Activated T-helper 1 cell treated with anti-CD3 and anti-CD28 coated beads, Interleukin-12 subunit alpha, Interleukin-12 subunit beta, Interleukin-2, Interleukin-4 antibody, amounts not matched to agents 30 ng/mL and 10 ng/mL and 1 ng/mL, durations not matched to agents 14 hours and 24 hours and 36 hours (primary cell): ENCODE measurements around the gene SMR3A. TPM values are rescaled to one million over a fixed set of nuclear protein-coding genes. Genes with fewer than 3 reads are reported as not detected.

Experiments used
- DNase-seq: peaks from one replicate; pipeline ENCODE4 v3.0.0; 2021; ENCODE audit warnings: low spot score
- H3K27ac Mint-ChIP-seq: one replicate; pipeline ENCODE4 v1.8.0; 2021; ENCODE audit warnings: mild to moderate bottlenecking, mixed read lengths
- H3K27me3 Mint-ChIP-seq: one replicate; pipeline ENCODE4 v1.8.0; 2022; ENCODE audit warnings: mild to moderate bottlenecking, moderate library complexity, mixed read lengths; ENCODE audit not compliant: insufficient read depth
- H3K36me3 Mint-ChIP-seq: one replicate; pipeline ENCODE4 v1.8.0; 2021; ENCODE audit warnings: low read depth, mixed read lengths
- H3K4me1 Mint-ChIP-seq: one replicate; pipeline ENCODE4 v1.8.0; 2021; ENCODE audit warnings: low read depth, mixed read lengths
- H3K4me3 Mint-ChIP-seq: one replicate; pipeline ENCODE4 v1.8.0; 2021; ENCODE audit warnings: mild to moderate bottlenecking, moderate library complexity, mixed read lengths
- H3K9me3 Mint-ChIP-seq: one replicate; pipeline ENCODE4 v1.8.0; 2021; ENCODE audit warnings: mixed read lengths
- intact Hi-C: fragments of 100-400 bp; cut with micrococcal nuclease; formaldehyde crosslinking; loops from one replicate; pipeline ENCODE4 v1.15.1; 2024
- total RNA-seq: library from RNA; stranded (reverse); gene quantifications from 2 replicates; pipeline ENCODE4 v1.2.3, GENCODE V29; 2022

SMR3A gene
- total RNA-seq: not detected in 2 replicates

DNA sequence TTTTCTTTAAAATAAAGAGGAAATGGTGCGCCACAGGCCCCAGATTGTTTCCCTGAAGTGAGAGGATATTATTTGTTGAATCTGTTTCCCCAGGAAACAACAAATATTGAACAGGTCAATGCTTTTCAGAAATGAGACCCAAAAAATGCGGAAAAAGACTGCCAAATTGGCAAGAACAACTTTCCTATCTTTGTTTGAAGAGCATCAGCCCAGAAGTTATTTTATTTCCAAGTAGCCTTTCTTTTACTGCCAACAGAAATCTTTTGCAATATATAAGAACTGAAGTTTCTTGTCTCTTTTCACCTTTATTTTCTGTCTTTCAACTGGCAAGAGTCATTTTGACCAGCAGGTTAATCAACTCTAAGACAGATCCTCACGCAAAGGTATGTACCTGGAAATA lies at the start of gene SMR3A:
SMR3A (plus strand) TSS at position 301 of the 400 bp plus-strand sequence. CDS start 1,356 bp downstream, outside the sequence.
- H3K4me1 Mint-ChIP-seq: no peaks in the 10 kb centered on the region
- no peak within 1 kb of the TSS for H3K4me3 Mint-ChIP-seq
- no peak within 1 kb of the TSS for H3K27ac Mint-ChIP-seq
- no peaks in the 10 kb centered on the region for H3K9me3 Mint-ChIP-seq
- intact Hi-C loops: no loop called here
- no peaks in the 10 kb centered on the region for H3K27me3 Mint-ChIP-seq
- no peaks in the 10 kb centered on the region for H3K36me3 Mint-ChIP-seq
- no peak for DNase-seq

DNA sequence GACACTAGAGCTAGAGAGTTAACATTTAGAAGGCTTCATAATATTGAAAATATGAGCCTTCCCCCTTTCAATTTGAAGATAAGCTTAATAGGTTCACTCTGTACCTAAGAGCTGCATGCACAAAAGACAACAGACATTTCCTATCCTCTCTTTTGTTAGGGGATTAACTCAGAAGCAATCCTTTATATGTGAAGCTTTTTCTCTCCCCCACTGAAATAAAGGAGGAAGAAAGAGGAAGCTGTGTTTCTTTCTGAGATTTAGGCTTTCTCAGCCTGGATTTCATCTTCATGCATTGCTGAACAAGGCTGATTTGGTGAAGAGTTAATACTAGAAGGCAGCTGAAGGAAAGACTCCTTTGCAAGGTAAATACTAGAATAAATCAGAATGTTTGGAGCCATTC lies 46.8 kb upstream of the SMR3A start:
- no peaks in the 10 kb centered on the region for H3K27me3 Mint-ChIP-seq
- no peaks in the 10 kb centered on the region for H3K36me3 Mint-ChIP-seq
- intact Hi-C loops: no loop called here
- no peaks in the 10 kb centered on the region for H3K9me3 Mint-ChIP-seq
- H3K4me1 Mint-ChIP-seq: no peaks in the 10 kb centered on the region
- H3K4me3 Mint-ChIP-seq: no peak overlapping the region
- H3K27ac Mint-ChIP-seq: no peak overlapping the region
- no peak for DNase-seq

DNA sequence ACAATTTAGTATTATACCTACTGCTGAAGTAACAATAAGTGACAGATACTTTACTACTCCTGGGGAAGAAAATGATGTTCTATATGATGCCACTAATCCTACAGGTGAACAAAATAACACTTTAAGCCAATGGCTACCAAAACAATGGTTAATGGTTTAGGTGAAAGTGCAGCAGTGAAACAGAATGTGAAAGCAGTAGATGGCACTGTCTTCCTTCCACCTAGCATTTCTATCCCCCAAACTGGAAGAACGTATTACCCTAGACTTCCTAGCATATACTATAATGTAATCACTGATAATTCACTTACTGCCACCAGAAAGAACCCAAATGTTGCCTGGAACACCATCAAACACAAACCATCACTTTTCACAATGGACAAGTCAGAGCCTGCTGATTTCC lies 44.6 kb upstream of the SMR3A start:
- Mint-ChIP-seq H3K27me3 (no peaks in the 10 kb centered on the region), H3K9me3 (no peaks in the 10 kb centered on the region), H3K4me3 (no peak overlapping the region), H3K27ac (no peak overlapping the region), H3K4me1 (no peaks in the 10 kb centered on the region), H3K36me3 (no peaks in the 10 kb centered on the region)
- no peak for DNase-seq
- intact Hi-C loops: no loop called here

DNA sequence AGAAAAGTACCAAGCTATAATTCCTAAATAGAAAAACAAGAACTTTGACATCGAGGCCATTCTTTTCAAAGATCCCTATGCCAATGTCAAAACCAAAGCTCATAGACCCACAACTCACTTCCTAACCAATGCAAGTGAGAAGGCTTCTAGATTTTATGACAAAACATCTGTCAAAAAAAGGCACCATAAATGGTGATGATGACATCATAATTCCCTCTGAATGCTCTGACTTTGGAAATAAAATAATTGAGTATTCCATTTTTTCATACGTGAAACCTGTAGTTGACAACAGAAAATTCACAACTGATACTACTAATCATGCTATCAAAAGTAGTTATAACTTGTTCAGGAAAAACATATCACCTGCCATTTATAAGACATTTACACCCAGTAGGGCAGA lies 34.5 kb upstream of the SMR3A start:
- Mint-ChIP-seq H3K4me1 (no peaks in the 10 kb centered on the region), H3K9me3 (no peaks in the 10 kb centered on the region), H3K27ac (no peak overlapping the region), H3K36me3 (no peaks in the 10 kb centered on the region), H3K27me3 (no peaks in the 10 kb centered on the region), H3K4me3 (no peak overlapping the region)
- DNase-seq: no peak
- intact Hi-C loops: no loop called here

DNA sequence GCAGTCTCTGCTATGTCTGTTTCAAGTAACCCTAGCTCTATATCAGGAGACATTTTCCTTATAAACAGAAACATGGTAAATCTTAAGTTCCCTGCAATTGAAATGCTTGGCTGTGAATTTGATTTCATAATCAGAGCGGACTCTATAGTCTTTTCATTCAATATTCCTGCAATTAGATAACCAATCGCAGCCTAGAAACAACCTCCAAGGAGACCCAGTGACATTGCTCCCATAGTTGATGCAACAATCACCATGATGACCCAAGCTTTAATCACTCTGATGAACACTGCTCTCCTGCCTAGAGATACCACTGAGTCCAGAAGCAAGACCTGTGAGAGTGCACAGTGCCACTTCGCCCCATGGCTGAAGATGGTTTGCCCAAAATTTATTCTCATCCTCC lies 25.9 kb upstream of the SMR3A start, which contains the start of gene CABS1:
CABS1 (plus strand) TSS at position 301 of the 400 bp plus-strand sequence; CDS start at position 360, 59 bp downstream.
- Mint-ChIP-seq H3K27me3 (no peaks in the 10 kb centered on the region), H3K4me1 (no peaks in the 10 kb centered on the region), H3K27ac (no peak within 1 kb of the TSS), H3K36me3 (no peaks in the 10 kb centered on the region), H3K9me3 (no peaks in the 10 kb centered on the region), H3K4me3 (no peak within 1 kb of the TSS)
- intact Hi-C loops: no loop called here
- DNase-seq: no peak

DNA sequence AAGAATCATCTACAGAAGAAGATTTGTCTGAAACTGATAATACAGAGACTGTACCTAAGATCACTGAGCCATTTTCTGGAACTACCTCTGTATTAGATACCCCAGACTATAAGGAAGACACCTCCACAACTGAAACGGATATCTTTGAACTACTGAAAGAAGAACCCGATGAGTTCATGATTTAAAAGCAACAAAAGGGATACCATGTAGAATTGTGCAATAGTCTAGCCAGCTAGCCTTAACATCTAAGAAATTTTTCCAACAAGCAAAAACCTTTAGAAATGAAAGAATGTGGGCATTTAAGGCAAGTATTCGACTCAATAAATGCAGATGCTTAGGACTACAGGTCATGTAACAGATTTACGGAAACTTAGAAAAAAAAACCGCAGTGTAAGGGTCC lies 24.5 kb upstream of the SMR3A start:
- Mint-ChIP-seq H3K4me3 (no peak overlapping the region), H3K27ac (no peak overlapping the region), H3K9me3 (no peaks in the 10 kb centered on the region), H3K36me3 (no peaks in the 10 kb centered on the region), H3K27me3 (no peaks in the 10 kb centered on the region), H3K4me1 (no peaks in the 10 kb centered on the region)
- DNase-seq: no peak
- intact Hi-C loops: no loop called here

DNA sequence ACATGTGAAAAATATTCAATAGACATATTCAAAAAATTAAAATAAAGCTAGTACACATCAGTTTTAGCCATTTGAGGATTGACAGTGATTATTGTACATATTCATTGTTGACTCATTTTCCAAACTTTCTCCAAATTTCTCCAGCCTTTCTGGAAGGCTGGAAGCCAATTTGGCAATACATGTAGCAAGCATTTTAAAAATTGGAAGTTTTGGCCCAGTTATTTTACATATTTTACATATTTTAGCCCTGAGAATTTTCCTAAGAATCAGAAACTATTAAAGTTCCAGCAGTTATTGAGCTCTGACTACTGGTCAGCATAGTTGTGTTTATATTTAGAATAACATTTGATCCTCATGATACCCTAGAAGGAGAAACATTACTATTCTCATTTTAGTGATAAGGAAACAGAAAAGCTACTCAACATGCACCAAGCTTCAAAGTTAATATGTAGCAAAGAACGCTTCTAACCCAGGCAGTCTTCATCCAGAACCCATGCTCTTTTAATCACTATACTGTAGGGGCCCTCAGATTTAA lies 22.6 kb upstream of the SMR3A start:
- no peaks in the 10 kb centered on the region for H3K36me3 Mint-ChIP-seq
- DNase-seq: no peak
- intact Hi-C loops: no loop called here
- no peaks in the 10 kb centered on the region for H3K4me1 Mint-ChIP-seq
- H3K27ac Mint-ChIP-seq: no peak overlapping the region
- H3K27me3 Mint-ChIP-seq: no peaks in the 10 kb centered on the region
- H3K4me3 Mint-ChIP-seq: no peak overlapping the region
- no peaks in the 10 kb centered on the region for H3K9me3 Mint-ChIP-seq

DNA sequence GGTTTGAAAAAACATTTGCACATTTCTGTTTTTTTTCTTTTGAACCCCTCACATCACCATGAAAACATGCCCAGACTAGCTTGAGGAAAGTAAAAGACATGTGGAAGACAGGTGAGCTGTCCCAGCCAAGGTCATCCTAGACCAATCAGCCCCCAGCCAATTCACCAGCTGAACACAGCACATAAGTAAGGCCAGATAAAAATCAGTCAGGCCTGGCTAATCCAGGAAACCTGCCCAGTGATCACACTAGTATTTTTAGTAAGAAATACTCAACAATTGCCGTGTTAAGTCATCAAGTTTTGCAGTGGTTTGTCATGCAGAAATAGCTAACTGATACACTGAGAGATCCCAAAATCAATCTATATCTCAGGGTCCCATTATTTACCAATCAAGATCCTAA lies 4.4 kb upstream of the SMR3A start:
- intact Hi-C loops: no loop called here
- Mint-ChIP-seq H3K27me3 (no peaks in the 10 kb centered on the region), H3K4me3 (no peak overlapping the region), H3K4me1 (no peaks in the 10 kb centered on the region), H3K27ac (no peak overlapping the region), H3K36me3 (no peaks in the 10 kb centered on the region), H3K9me3 (no peaks in the 10 kb centered on the region)
- DNase-seq: no peak

DNA sequence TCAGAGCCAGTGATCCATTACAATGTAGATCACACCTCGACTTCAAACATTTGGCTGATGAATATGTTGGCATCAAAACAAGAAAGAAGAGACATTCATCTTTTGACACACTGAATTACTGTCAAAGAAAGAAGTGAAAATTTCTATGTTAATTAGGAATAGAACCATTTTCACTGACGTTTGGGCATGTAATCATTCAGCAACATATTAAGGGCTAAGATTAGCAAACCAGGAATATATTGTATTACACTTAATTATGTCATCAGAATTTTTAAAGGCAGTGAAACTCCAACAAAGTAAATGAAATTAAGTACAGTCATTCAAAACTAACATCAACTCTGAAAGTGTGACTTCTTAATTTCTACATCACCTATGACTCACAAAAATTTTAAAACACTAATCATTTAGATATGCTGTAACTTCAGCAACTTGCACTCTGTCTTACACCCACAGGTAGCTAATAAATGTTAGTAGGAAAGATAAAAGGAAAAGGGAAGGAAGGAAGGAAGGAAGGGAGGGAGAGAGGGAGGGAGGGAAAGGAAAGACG lies 1.4 kb upstream of the SMR3A start:
- H3K36me3 Mint-ChIP-seq: no peaks in the 10 kb centered on the region
- no peaks in the 10 kb centered on the region for H3K27me3 Mint-ChIP-seq
- H3K9me3 Mint-ChIP-seq: no peaks in the 10 kb centered on the region
- intact Hi-C loops: no loop called here
- DNase-seq: no peak
- H3K4me3 Mint-ChIP-seq: no peak overlapping the region
- H3K27ac Mint-ChIP-seq: no peak overlapping the region
- no peaks in the 10 kb centered on the region for H3K4me1 Mint-ChIP-seq

DNA sequence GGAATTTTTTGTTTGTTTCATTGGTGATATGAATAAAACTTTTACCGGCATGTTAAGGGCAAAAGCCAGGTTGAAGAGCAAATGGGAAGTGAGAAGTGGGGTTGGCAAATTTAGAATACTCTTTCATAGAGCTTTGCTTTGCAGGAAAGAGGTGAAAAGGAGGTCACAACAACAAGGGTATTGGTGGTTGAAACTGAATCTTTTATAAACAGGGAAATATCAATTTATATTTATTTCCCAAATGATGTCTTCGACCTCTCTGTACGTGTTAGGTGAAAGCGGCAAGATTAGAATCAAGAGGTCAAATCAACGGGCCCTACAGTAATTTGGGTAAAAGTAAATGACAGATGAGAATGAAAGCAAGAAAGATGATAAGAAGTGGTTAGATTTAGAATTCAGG lies 3.4 kb downstream of the SMR3A start:
- no peak for DNase-seq
- H3K4me1 Mint-ChIP-seq: no peaks in the 10 kb centered on the region
- no peaks in the 10 kb centered on the region for H3K9me3 Mint-ChIP-seq
- H3K36me3 Mint-ChIP-seq: no peaks in the 10 kb centered on the region
- intact Hi-C loops: no loop called here
- no peak overlapping the region for H3K27ac Mint-ChIP-seq
- no peaks in the 10 kb centered on the region for H3K27me3 Mint-ChIP-seq
- no peak overlapping the region for H3K4me3 Mint-ChIP-seq

DNA sequence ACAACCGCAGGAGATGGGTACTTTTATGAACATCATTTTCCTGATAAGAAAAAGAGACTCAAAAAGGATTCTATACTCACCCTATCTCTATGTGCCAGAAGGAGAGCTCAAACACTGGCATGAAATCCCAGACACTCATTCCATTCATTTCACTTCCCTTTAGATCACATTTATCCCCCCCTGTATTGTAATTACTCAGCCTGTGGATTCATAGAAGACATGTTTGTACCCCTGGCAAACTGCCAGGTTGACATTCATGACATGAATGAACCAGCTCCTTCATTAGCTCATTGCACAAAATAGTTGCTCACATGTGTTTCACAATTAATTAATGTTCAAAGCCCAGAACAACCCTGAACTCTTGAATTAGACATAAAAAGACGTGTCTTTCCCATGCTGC lies 4.9 kb downstream of the SMR3A start:
- Mint-ChIP-seq H3K4me3 (no peak overlapping the region), H3K36me3 (no peaks in the 10 kb centered on the region)
- intact Hi-C loops: no loop called here

DNA sequence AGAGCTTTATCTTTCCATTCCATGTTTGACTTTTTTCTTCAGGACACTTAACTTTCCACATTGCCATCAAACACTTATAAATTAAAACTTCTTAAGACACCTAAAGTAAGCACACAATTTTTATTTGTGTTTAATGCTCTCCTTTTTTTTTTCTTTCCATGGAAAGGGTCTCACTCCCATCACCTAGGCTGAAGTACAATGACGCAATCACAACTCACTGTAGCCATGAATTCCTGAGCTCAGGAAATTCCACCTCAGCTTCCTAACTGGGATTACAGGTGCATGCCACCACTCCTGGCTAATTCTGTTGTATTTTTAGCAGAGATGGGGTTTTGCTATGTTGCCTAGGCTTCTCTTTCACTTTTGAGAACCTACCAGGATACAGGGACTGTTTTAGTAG lies 7.3 kb downstream of the SMR3A start:
- Mint-ChIP-seq H3K4me1 (no peaks in the 10 kb centered on the region), H3K36me3 (no peaks in the 10 kb centered on the region)
- intact Hi-C loops: no loop called here

More for the DNA sequence above, 4.9 kb downstream of the SMR3A start:
- DNase-seq: no peak
- Mint-ChIP-seq H3K9me3 (no peaks in the 10 kb centered on the region), H3K4me1 (no peaks in the 10 kb centered on the region), H3K27me3 (no peaks in the 10 kb centered on the region), H3K27ac (no peak overlapping the region)

DNA sequence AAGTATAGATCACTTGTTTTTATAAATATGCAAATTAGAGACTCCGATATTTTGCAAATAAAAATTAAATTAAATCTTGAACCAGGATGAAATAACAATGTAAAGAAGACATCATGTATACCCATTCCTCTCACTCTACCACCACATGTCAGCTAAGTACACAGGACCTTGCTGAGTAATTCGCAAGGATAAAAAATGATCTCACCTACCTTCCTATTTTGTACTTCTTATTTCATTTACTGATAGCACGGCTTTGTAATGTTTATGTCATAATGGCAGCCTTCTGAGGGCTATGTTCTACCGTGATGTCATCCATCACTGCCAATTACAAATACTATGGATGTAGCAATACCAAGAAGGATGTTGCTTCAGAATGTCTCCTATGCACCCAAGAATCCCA lies 11.4 kb downstream of the SMR3A start:
- H3K27me3 Mint-ChIP-seq: no peaks in the 10 kb centered on the region
- intact Hi-C loops: no loop called here
- H3K36me3 Mint-ChIP-seq: no peaks in the 10 kb centered on the region

More for the DNA sequence above, 7.3 kb downstream of the SMR3A start:
- H3K9me3 Mint-ChIP-seq: no peaks in the 10 kb centered on the region
- H3K27ac Mint-ChIP-seq: no peak overlapping the region
- H3K27me3 Mint-ChIP-seq: no peaks in the 10 kb centered on the region
- no peak overlapping the region for H3K4me3 Mint-ChIP-seq
- DNase-seq: no peak

DNA sequence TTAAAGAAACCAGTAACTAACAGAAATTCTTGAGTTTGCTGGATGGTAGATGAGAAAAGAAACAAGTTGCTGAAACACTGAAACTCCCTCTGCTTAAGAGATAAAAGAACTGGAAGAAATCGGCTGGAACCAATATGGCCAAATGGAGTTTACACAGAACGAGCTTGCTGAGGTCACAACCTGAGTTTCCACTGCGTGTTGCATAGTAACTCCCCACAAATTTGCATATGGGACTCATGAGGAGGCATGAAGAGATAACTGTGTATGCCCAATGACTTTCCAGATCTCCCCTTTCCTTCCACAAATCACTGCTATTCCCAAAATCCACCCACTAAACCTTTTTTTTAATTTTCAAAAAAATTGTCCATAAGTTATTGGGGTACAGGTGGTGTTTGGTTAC lies 12.2 kb downstream of the SMR3A start:
- Mint-ChIP-seq H3K27ac (no peak overlapping the region), H3K9me3 (no peaks in the 10 kb centered on the region), H3K36me3 (no peaks in the 10 kb centered on the region), H3K4me1 (no peaks in the 10 kb centered on the region), H3K27me3 (no peaks in the 10 kb centered on the region), H3K4me3 (no peak overlapping the region)
- intact Hi-C loops: no loop called here
- no peak for DNase-seq

More for the DNA sequence above, 11.4 kb downstream of the SMR3A start:
- H3K4me3 Mint-ChIP-seq: no peak overlapping the region
- H3K27ac Mint-ChIP-seq: no peak overlapping the region
- H3K9me3 Mint-ChIP-seq: no peaks in the 10 kb centered on the region
- no peak for DNase-seq
- H3K4me1 Mint-ChIP-seq: no peaks in the 10 kb centered on the region
